ENCODE measurements around the gene UPK3BL1.
"Not testable (repeated sequence)": the region's sequence is repeated elsewhere in the genome, so short reads cannot be mapped to it uniquely, and the experiment has no call there.

UPK3BL1 gene

GRCh38 chr7:102642691-102643090 is at the start of gene UPK3BL1:
TSS of gene UPK3BL1 (minus strand) at chr7:102642791. CDS start at chr7:102642741, 50 bp downstream.
- not testable (repeated sequence) for H2AFZ ChIP-seq (ENCODE audit: low read depth, low read length); H3K4me1 ChIP-seq (ENCODE audit: low read length); H4K20me1 ChIP-seq (ENCODE audit: insufficient read depth, low read length); H3K79me2 ChIP-seq (ENCODE audit: low read length); H3K27me3 ChIP-seq (ENCODE audit: low read depth, low read length); H3K36me3 ChIP-seq (replicated peaks; ENCODE audit: low read depth, low read length); H3K4me3 ChIP-seq (ENCODE audit: low read length); H3K9me3 ChIP-seq (ENCODE audit: insufficient read depth, low read length); H3K4me2 ChIP-seq (ENCODE audit: low read length); H3K27ac ChIP-seq (ENCODE audit: low read length); H3K9ac ChIP-seq (ENCODE audit: low read length)

GRCh38 chr7:102690602-102691001 is 48.0 kb upstream of the UPK3BL1 start:
- H4K20me1 ChIP-seq (ENCODE audit: insufficient read depth, low read length); H3K36me3 ChIP-seq (replicated peaks; ENCODE audit: low read depth, low read length); H3K4me1 ChIP-seq (ENCODE audit: low read length); H3K9ac ChIP-seq (ENCODE audit: low read length); H3K9me3 ChIP-seq (ENCODE audit: insufficient read depth, low read length); H3K4me3 ChIP-seq (ENCODE audit: low read length); H3K27me3 ChIP-seq (ENCODE audit: low read depth, low read length); H3K27ac ChIP-seq (ENCODE audit: low read length); H3K79me2 ChIP-seq (ENCODE audit: low read length); H3K4me2 ChIP-seq (ENCODE audit: low read length); H2AFZ ChIP-seq (ENCODE audit: low read depth, low read length): not testable (repeated sequence)

- H3K9ac ChIP-seq (ENCODE audit: low read length); H3K4me1 ChIP-seq (ENCODE audit: low read length); H3K27me3 ChIP-seq (ENCODE audit: low read depth, low read length): not testable (repeated sequence)
These were observed 47.1 kb upstream of the UPK3BL1 start for GRCh38 chr7:102689436-102690282.

GRCh38 chr7:102688299-102689036 is 45.9 kb upstream of the UPK3BL1 start:
- H3K27ac ChIP-seq (ENCODE audit: low read length); H2AFZ ChIP-seq (ENCODE audit: low read depth, low read length); H3K4me2 ChIP-seq (ENCODE audit: low read length); H3K79me2 ChIP-seq (ENCODE audit: low read length); H3K36me3 ChIP-seq (replicated peaks; ENCODE audit: low read depth, low read length); H3K4me3 ChIP-seq (ENCODE audit: low read length); H3K27me3 ChIP-seq (ENCODE audit: low read depth, low read length); H4K20me1 ChIP-seq (ENCODE audit: insufficient read depth, low read length); H3K9me3 ChIP-seq (ENCODE audit: insufficient read depth, low read length); H3K4me1 ChIP-seq (ENCODE audit: low read length); H3K9ac ChIP-seq (ENCODE audit: low read length): not testable (repeated sequence)

More at GRCh38 chr7:102689436-102690282, 47.1 kb upstream of the UPK3BL1 start:
- not testable (repeated sequence) for H3K4me3 ChIP-seq (ENCODE audit: low read length); H3K36me3 ChIP-seq (replicated peaks; ENCODE audit: low read depth, low read length); H3K27ac ChIP-seq (ENCODE audit: low read length); H3K79me2 ChIP-seq (ENCODE audit: low read length); H2AFZ ChIP-seq (ENCODE audit: low read depth, low read length); H3K9me3 ChIP-seq (ENCODE audit: insufficient read depth, low read length); H4K20me1 ChIP-seq (ENCODE audit: insufficient read depth, low read length); H3K4me2 ChIP-seq (ENCODE audit: low read length)

GRCh38 chr7:102682560-102682959 is 40.0 kb upstream of the UPK3BL1 start:
- H3K4me2 ChIP-seq (ENCODE audit: low read length); H3K27me3 ChIP-seq (ENCODE audit: low read depth, low read length); H3K9me3 ChIP-seq (ENCODE audit: insufficient read depth, low read length); H4K20me1 ChIP-seq (ENCODE audit: insufficient read depth, low read length); H3K4me3 ChIP-seq (ENCODE audit: low read length); H3K36me3 ChIP-seq (replicated peaks; ENCODE audit: low read depth, low read length); H3K79me2 ChIP-seq (ENCODE audit: low read length); H3K4me1 ChIP-seq (ENCODE audit: low read length); H3K9ac ChIP-seq (ENCODE audit: low read length); H3K27ac ChIP-seq (ENCODE audit: low read length); H2AFZ ChIP-seq (ENCODE audit: low read depth, low read length): not testable (repeated sequence)

GRCh38 chr7:102680780-102681179 is 38.2 kb upstream of the UPK3BL1 start:
- not testable (repeated sequence) for H3K9me3 ChIP-seq (ENCODE audit: insufficient read depth, low read length); H3K79me2 ChIP-seq (ENCODE audit: low read length); H3K27me3 ChIP-seq (ENCODE audit: low read depth, low read length); H3K36me3 ChIP-seq (replicated peaks; ENCODE audit: low read depth, low read length); H3K4me2 ChIP-seq (ENCODE audit: low read length); H3K4me3 ChIP-seq (ENCODE audit: low read length); H3K9ac ChIP-seq (ENCODE audit: low read length); H2AFZ ChIP-seq (ENCODE audit: low read depth, low read length); H3K4me1 ChIP-seq (ENCODE audit: low read length); H3K27ac ChIP-seq (ENCODE audit: low read length); H4K20me1 ChIP-seq (ENCODE audit: insufficient read depth, low read length)

GRCh38 chr7:102675545-102675944 is 33.0 kb upstream of the UPK3BL1 start:
- not testable (repeated sequence) for H3K79me2 ChIP-seq (ENCODE audit: low read length); H2AFZ ChIP-seq (ENCODE audit: low read depth, low read length); H3K4me2 ChIP-seq (ENCODE audit: low read length); H4K20me1 ChIP-seq (ENCODE audit: insufficient read depth, low read length); H3K9ac ChIP-seq (ENCODE audit: low read length); H3K4me1 ChIP-seq (ENCODE audit: low read length); H3K36me3 ChIP-seq (replicated peaks; ENCODE audit: low read depth, low read length); H3K9me3 ChIP-seq (ENCODE audit: insufficient read depth, low read length); H3K4me3 ChIP-seq (ENCODE audit: low read length); H3K27ac ChIP-seq (ENCODE audit: low read length); H3K27me3 ChIP-seq (ENCODE audit: low read depth, low read length)

- H3K4me3 ChIP-seq (ENCODE audit: low read length); H3K36me3 ChIP-seq (replicated peaks; ENCODE audit: low read depth, low read length); H3K79me2 ChIP-seq (ENCODE audit: low read length); H3K27me3 ChIP-seq (ENCODE audit: low read depth, low read length); H4K20me1 ChIP-seq (ENCODE audit: insufficient read depth, low read length); H3K27ac ChIP-seq (ENCODE audit: low read length); H3K4me2 ChIP-seq (ENCODE audit: low read length); H3K4me1 ChIP-seq (ENCODE audit: low read length); H3K9me3 ChIP-seq (ENCODE audit: insufficient read depth, low read length); H2AFZ ChIP-seq (ENCODE audit: low read depth, low read length); H3K9ac ChIP-seq (ENCODE audit: low read length): not testable (repeated sequence)
These were observed 31.0 kb upstream of the UPK3BL1 start for GRCh38 chr7:102673447-102674067.

- not testable (repeated sequence) for H2AFZ ChIP-seq (ENCODE audit: low read depth, low read length); H3K79me2 ChIP-seq (ENCODE audit: low read length); H3K4me3 ChIP-seq (ENCODE audit: low read length); H3K36me3 ChIP-seq (replicated peaks; ENCODE audit: low read depth, low read length); H3K27me3 ChIP-seq (ENCODE audit: low read depth, low read length); H3K9me3 ChIP-seq (ENCODE audit: insufficient read depth, low read length); H4K20me1 ChIP-seq (ENCODE audit: insufficient read depth, low read length); H3K27ac ChIP-seq (ENCODE audit: low read length); H3K9ac ChIP-seq (ENCODE audit: low read length); H3K4me2 ChIP-seq (ENCODE audit: low read length); H3K4me1 ChIP-seq (ENCODE audit: low read length)
These were observed 29.3 kb upstream of the UPK3BL1 start for GRCh38 chr7:102671956-102672307.

All from OCI-LY3 (cell line).